NT2/D1 (cell line): ENCODE results near the gene AKR1A1.

Experiments used
- SUZ12 ChIP-seq: IDR thresholded peaks from 2 replicates; pipeline ENCODE4 v1.6.1; 2011; ENCODE audit not compliant: insufficient read length, insufficient read depth; ENCODE audit errors: extremely low read depth
- YY1 ChIP-seq: IDR thresholded peaks from 2 replicates; pipeline ENCODE4 v1.6.1; 2011; ENCODE audit not compliant: insufficient read length, insufficient read depth
- ZNF274 ChIP-seq: IDR thresholded peaks from 2 replicates; pipeline ENCODE4 v1.6.1; 2011; ENCODE audit warnings: mild to moderate bottlenecking, low read depth, low read length

- TF ChIP-seq YY1 (no peak), ZNF274 (no peak), SUZ12 (no peak)
Measured at GRCh38 chr1:45503462-45504360, 46.9 kb upstream of the AKR1A1 start.
